ENCODE results near the gene GRB7. TPM values are rescaled to one million over a fixed set of nuclear protein-coding genes. Genes with fewer than 3 reads are reported as not detected.

GRB7 gene
- total RNA-seq, 4 donors from 2014 or later: 49.4 to 114 (median 72.4) TPM

DNA sequence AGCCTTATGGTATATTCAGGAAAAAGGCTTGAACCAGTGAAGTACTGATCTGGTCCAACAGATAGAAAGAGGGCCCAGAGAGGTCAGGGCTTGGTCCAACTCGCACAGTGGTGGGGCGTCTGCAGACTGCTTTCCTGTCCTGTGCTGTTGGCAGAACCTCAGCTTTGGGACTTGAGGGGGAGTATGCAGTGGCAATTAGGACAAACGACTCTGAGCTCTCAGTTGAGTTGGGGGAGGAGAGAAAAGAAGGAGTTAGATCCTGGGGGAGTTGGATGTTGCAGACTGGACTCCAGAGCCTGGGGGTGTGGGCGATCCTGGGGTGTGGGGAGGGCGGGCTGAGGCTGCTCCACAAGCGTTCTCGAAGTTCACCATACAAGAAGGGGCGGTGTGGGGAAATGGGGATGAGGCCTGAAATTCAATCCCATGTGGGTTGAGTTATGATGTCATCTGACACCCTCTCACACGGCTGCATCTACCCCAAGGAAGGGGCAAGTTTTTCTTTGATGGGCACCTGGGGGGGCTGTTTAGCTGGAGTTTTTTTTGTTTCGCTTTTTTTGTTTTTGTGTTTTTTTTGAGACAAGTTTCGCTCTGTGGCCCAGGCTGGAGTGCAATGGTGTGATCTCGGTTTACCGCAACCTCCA lies 14.6 kb downstream of the GRB7 start:
- WGBS: 74% methylated on average over 13 of the region's 13 CpGs
- Histone ChIP-seq H3K4me1 (peaks cover 33% of the 10 kb centered on the region), H3K9me3 (no peaks in the 10 kb centered on the region), H3K4me3 (no peak overlapping the region), H3K27me3 (no peaks in the 10 kb centered on the region), H3K27ac (no peak overlapping the region), H3K36me3 (peaks cover 3% of the 10 kb centered on the region)
- DNase-seq (ENCODE audit: low spot score in 2 of 2): no peak
- TF ChIP-seq POLR2AphosphoS5 (IDR thresholded peaks at IDR 0.05) (no peak), POLR2A (IDR thresholded peaks at IDR 0.05) (no peak), EP300 (IDR thresholded peaks at IDR 0.05) (no peak)
- TF ChIP-seq, protein P1, sequence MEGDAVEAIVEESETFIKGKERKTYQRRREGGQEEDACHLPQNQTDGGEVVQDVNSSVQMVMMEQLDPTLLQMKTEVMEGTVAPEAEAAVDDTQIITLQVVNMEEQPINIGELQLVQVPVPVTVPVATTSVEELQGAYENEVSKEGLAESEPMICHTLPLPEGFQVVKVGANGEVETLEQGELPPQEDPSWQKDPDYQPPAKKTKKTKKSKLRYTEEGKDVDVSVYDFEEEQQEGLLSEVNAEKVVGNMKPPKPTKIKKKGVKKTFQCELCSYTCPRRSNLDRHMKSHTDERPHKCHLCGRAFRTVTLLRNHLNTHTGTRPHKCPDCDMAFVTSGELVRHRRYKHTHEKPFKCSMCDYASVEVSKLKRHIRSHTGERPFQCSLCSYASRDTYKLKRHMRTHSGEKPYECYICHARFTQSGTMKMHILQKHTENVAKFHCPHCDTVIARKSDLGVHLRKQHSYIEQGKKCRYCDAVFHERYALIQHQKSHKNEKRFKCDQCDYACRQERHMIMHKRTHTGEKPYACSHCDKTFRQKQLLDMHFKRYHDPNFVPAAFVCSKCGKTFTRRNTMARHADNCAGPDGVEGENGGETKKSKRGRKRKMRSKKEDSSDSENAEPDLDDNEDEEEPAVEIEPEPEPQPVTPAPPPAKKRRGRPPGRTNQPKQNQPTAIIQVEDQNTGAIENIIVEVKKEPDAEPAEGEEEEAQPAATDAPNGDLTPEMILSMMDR (IDR thresholded peaks at IDR 0.05): no peak

DNA sequence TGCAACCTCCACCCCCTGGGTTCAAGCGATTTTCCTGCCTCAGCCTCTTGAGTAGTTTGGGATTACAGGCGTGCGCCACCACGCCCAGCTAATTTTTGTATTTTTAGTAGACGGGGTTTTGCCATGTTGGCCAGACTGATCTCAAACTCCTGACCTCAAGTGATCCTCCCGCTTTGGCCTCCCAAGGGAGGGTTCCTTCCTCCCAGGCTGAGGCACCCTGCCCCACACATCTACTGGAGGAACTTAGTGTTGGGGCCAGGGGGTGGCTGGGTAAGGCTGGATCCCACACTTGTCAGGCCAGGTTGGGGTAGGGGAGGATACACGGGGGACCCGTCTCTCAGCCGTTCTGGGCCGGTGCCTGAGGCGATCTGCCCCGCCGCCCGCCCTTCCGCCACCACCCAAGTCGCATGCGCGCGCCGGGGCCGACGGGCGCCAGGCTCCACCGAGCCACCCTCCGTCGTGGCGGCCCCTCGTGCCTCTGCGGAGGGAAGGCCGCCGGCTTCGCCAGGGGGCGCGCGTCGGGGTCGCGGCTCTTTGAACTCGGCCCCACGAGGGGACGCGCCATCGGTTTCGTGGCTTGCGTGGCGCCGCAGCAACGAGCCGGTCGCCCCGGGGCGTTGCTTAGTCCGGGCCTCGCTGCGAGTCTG lies 15.9 kb downstream of the GRB7 start:
- Histone ChIP-seq H3K4me1 (peaks cover 33% of the 10 kb centered on the region), H3K9me3 (no peaks in the 10 kb centered on the region), H3K4me3 (peak overlapping the region; percentile 62), H3K27me3 (no peaks in the 10 kb centered on the region), H3K36me3 (no peaks in the 10 kb centered on the region), H3K27ac (peak overlapping the region; percentile 87)
- TF ChIP-seq EP300 (IDR thresholded peaks at IDR 0.05): no peak
- no peak for TF ChIP-seq POLR2A (IDR thresholded peaks at IDR 0.05)
- TF ChIP-seq, protein P1 (IDR thresholded peaks at IDR 0.05): no peak
- TF ChIP-seq POLR2AphosphoS5 (IDR thresholded peaks at IDR 0.05): no peak
- 46% methylated on average over 6 of the region's 55 CpGs for WGBS
- no peak for DNase-seq (ENCODE audit: low spot score in 2 of 2)

DNA sequence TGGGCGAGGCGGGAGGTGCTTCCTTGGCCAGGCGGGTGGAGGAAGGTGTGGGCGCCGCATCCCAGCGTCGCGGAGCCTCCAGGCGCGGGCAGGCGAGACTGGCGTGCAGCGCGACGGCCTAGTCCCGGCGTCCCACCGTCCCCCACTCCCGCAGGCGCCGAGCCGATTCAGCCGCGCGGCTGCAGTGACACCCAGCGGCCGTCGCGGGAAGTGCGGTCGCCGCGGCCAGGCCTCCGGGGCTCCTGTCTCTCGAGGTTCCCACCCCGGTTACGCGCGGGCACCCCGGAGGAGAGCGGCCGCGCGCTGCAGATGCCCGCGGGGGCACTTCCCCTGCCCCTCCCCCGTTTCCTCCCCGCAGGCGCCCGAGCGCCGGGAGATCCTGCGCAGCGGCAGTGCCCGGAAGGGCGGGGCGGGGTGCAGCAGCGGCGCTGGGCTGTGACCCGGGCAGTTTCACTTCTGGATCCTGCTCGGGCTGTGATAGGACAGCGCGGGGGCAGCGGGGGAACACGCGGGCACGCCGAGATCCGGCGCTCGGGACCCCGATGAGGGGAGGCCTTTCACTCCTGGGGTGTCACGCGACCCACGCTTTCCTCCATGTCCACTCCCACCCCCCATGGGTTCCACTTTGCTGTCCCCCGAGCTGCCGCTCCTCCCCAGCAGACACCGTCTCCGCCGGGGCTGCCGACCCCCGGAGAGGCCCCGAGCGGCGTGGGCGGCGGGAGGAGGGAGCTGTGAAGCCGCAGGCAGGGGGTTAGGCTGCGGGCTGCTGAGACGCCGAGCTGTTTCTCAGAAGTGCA lies 16.6 kb downstream of the GRB7 start:
- WGBS: 0% methylated on average over 14 of the region's 91 CpGs
- Histone ChIP-seq H3K36me3 (no peaks in the 10 kb centered on the region), H3K27ac (peak overlapping the region; percentile 87), H3K9me3 (no peaks in the 10 kb centered on the region), H3K4me3 (peak overlapping the region; percentile 62), H3K27me3 (no peaks in the 10 kb centered on the region), H3K4me1 (peaks cover 33% of the 10 kb centered on the region)
- peak in 1 of 2 donors; percentile 51 for TF ChIP-seq POLR2A (IDR thresholded peaks at IDR 0.05)
- TF ChIP-seq, protein P1 (IDR thresholded peaks at IDR 0.05): peak; percentile 98 to 99
- TF ChIP-seq EP300 (IDR thresholded peaks at IDR 0.05): no peak
- peak in 2 of 3 donors; percentile 15 to 56 for TF ChIP-seq POLR2AphosphoS5 (IDR thresholded peaks at IDR 0.05)
- DNase-seq (ENCODE audit: low spot score in 2 of 2): peak; percentile 92

DNA sequence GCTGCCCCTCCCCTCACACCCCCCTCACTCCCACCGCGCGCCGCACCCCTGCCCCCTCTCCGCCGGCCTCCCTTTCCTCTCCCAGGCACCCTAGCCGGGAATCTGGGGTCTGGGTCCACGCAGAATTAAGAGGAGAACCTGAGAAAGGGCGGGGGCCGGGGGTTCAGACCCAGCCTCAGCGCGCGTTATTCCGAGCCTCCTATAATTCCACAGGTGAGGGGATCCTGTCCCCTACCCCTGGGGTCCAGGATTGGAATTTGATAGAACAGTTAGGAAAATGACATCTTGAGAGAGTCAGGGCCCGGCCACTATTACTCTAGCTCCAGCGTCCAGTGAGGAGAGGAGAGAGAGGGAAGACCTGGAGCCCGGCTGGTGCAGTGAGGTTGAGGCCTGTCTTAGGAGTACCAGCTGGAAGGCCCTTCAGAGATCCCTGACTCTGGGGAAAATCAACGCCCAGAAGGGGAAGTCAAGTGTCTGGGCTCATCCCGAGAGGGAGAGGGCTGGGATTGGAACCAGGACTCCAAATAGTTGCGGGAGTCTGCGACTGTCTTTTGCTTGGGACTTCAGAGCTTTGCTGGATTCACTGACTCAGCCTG lies 17.3 kb downstream of the GRB7 start:
- WGBS: 49% methylated on average over 14 of the region's 21 CpGs
- H3K27ac ChIP-seq: peak overlapping the region; percentile 87
- H3K27me3 ChIP-seq: no peaks in the 10 kb centered on the region
- TF ChIP-seq, protein P1 (IDR thresholded peaks at IDR 0.05): no peak
- TF ChIP-seq POLR2A (IDR thresholded peaks at IDR 0.05): no peak
- no peak for TF ChIP-seq EP300 (IDR thresholded peaks at IDR 0.05)
- TF ChIP-seq POLR2AphosphoS5 (IDR thresholded peaks at IDR 0.05): no peak
- H3K4me3 ChIP-seq: peak overlapping the region; percentile 62
- no peaks in the 10 kb centered on the region for H3K9me3 ChIP-seq
- no peaks in the 10 kb centered on the region for H3K36me3 ChIP-seq
- no peak for DNase-seq (ENCODE audit: low spot score in 2 of 2)
- H3K4me1 ChIP-seq: peaks cover 28% of the 10 kb centered on the region
